Measurements from ENCODE around the gene COL18A1.

Gene COL18A1

GRCh38 chr21:45504021-45504515 lies 99.1 kb downstream of the COL18A1 start:
- CTCF ChIA-PET: no interaction called here
- POLR2A ChIA-PET: no interaction called here
- TF ChIP-seq HDGF (IDR thresholded peaks at IDR 0.05; ENCODE audit: borderline replicate concordance) (no peak), PKNOX1 (IDR thresholded peaks at IDR 0.05) (no peak), FOXM1 (IDR thresholded peaks at IDR 0.05; ENCODE audit: borderline replicate concordance) (no peak), NFRKB (IDR thresholded peaks at IDR 0.05) (no peak), BHLHE40 (IDR thresholded peaks at IDR 0.05; ENCODE audit: borderline replicate concordance) (no peak), SUZ12 (IDR thresholded peaks at IDR 0.05) (no peak), SP1 (IDR thresholded peaks at IDR 0.05) (no peak)
- no peak for DNase-seq (ENCODE audit: extremely low spot score)

- DNase-seq (ENCODE audit: extremely low spot score): no peak
- CTCF ChIA-PET: no interaction called here
- no peak for TF ChIP-seq BHLHE40 (IDR thresholded peaks at IDR 0.05; ENCODE audit: borderline replicate concordance)
- no peak for TF ChIP-seq ZNF384 (IDR thresholded peaks at IDR 0.05)
- TF ChIP-seq NFRKB (IDR thresholded peaks at IDR 0.05): no peak
- TF ChIP-seq TARDBP (IDR thresholded peaks at IDR 0.05): no peak
- no peak for TF ChIP-seq FOXK2 (IDR thresholded peaks at IDR 0.05)
- POLR2A ChIA-PET: no interaction called here
Measured at GRCh38 chr21:45504516-45505415, 99.8 kb downstream of the COL18A1 start.

- no peak for DNase-seq (ENCODE audit: extremely low spot score)
- ChIA-PET CTCF (no interaction called here), POLR2A (no interaction called here)
- TF ChIP-seq FOXK2 (IDR thresholded peaks at IDR 0.05): no peak
- no peak for TF ChIP-seq SUZ12 (IDR thresholded peaks at IDR 0.05)
- no peak for TF ChIP-seq ARNT (IDR thresholded peaks at IDR 0.05)
- no peak for TF ChIP-seq BHLHE40 (IDR thresholded peaks at IDR 0.05; ENCODE audit: borderline replicate concordance)
- TF ChIP-seq NFRKB (IDR thresholded peaks at IDR 0.05): no peak
- TF ChIP-seq TARDBP (IDR thresholded peaks at IDR 0.05): no peak
- no peak for TF ChIP-seq SP1 (IDR thresholded peaks at IDR 0.05)
- TF ChIP-seq HDGF (IDR thresholded peaks at IDR 0.05; ENCODE audit: borderline replicate concordance): no peak
- TF ChIP-seq L3MBTL2 (conservative IDR thresholded peaks at IDR 0.05): no peak
- TF ChIP-seq PKNOX1 (IDR thresholded peaks at IDR 0.05): no peak
- TF ChIP-seq ELF4 (IDR thresholded peaks at IDR 0.05): no peak
- TF ChIP-seq FOXA1 (IDR thresholded peaks at IDR 0.05): no peak
- no peak for TF ChIP-seq ZNF384 (IDR thresholded peaks at IDR 0.05)
- no peak for TF ChIP-seq FOXM1 (IDR thresholded peaks at IDR 0.05; ENCODE audit: borderline replicate concordance)
- no peak for TF ChIP-seq LEF1 (IDR thresholded peaks at IDR 0.05; ENCODE audit: borderline replicate concordance)
- TF ChIP-seq CTBP1 (IDR thresholded peaks at IDR 0.05; ENCODE audit: borderline replicate concordance): no peak
Measured at GRCh38 chr21:45505416-45506021, 100.6 kb downstream of the COL18A1 start.

- TF ChIP-seq FOXK2 (IDR thresholded peaks at IDR 0.05) (no peak), LEF1 (IDR thresholded peaks at IDR 0.05; ENCODE audit: borderline replicate concordance) (no peak), HDGF (IDR thresholded peaks at IDR 0.05; ENCODE audit: borderline replicate concordance) (no peak), PKNOX1 (IDR thresholded peaks at IDR 0.05) (no peak), L3MBTL2 (conservative IDR thresholded peaks at IDR 0.05) (no peak)
- ChIA-PET CTCF (no interaction called here), POLR2A (no interaction called here)
- DNase-seq (ENCODE audit: extremely low spot score): no peak
Measured at GRCh38 chr21:45506241-45506817, 101.4 kb downstream of the COL18A1 start.

GRCh38 chr21:45506836-45507522 lies 102.0 kb downstream of the COL18A1 start:
- no peak for TF ChIP-seq L3MBTL2 (conservative IDR thresholded peaks at IDR 0.05)
- no peak for TF ChIP-seq ELF4 (IDR thresholded peaks at IDR 0.05)
- no peak for TF ChIP-seq PKNOX1 (IDR thresholded peaks at IDR 0.05)
- no peak for TF ChIP-seq ARNT (IDR thresholded peaks at IDR 0.05)
- no peak for TF ChIP-seq FOXM1 (IDR thresholded peaks at IDR 0.05; ENCODE audit: borderline replicate concordance)
- TF ChIP-seq FOXA1 (IDR thresholded peaks at IDR 0.05): no peak
- no peak for TF ChIP-seq CTBP1 (IDR thresholded peaks at IDR 0.05; ENCODE audit: borderline replicate concordance)
- TF ChIP-seq HDGF (IDR thresholded peaks at IDR 0.05; ENCODE audit: borderline replicate concordance): no peak
- TF ChIP-seq LEF1 (IDR thresholded peaks at IDR 0.05; ENCODE audit: borderline replicate concordance): no peak
- TF ChIP-seq SP1 (IDR thresholded peaks at IDR 0.05): no peak
- no peak for DNase-seq (ENCODE audit: extremely low spot score)
- CTCF ChIA-PET: no interaction called here
- POLR2A ChIA-PET: no interaction called here

Data from HEK293T (cell line).